HG02571 (cell line): ENCODE results near the gene RTRAF.

Experiments
- ATAC-seq: cut with Tn5 transposase; IDR thresholded peaks from one replicate; pipeline ENCODE4 v1.9.1; 2021; ENCODE audit warnings: mild to moderate bottlenecking, moderate library complexity; ENCODE audit not compliant: unreplicated experiment

RTRAF gene

GRCh38 chr14:51993285-51993920 lies 4.1 kb downstream of the RTRAF start:
- no peak for ATAC-seq

- no peak for ATAC-seq
Measured at GRCh38 chr14:51996148-51996746, 6.9 kb downstream of the RTRAF start.

GRCh38 chr14:51998348-51998747 lies 9.0 kb downstream of the RTRAF start:
- no peak for ATAC-seq

GRCh38 chr14:51999084-51999483 lies 9.7 kb downstream of the RTRAF start:
- ATAC-seq = no peak

- no peak for ATAC-seq
Measured at GRCh38 chr14:52000019-52000582, 10.8 kb downstream of the RTRAF start.

GRCh38 chr14:52000696-52001095 lies 11.3 kb downstream of the RTRAF start:
- ATAC-seq = no peak

GRCh38 chr14:52002542-52002941 lies 13.2 kb downstream of the RTRAF start:
- ATAC-seq = no peak

GRCh38 chr14:52003324-52003723 lies 14.0 kb downstream of the RTRAF start:
- no peak for ATAC-seq

- no peak for ATAC-seq
Measured at GRCh38 chr14:52005625-52006024, 16.3 kb downstream of the RTRAF start.

GRCh38 chr14:52006361-52006760 lies 17.0 kb downstream of the RTRAF start:
- ATAC-seq = no peak

GRCh38 chr14:52007211-52007610 lies 17.9 kb downstream of the RTRAF start:
- no peak for ATAC-seq

GRCh38 chr14:52007637-52008036 lies 18.3 kb downstream of the RTRAF start:
- ATAC-seq = no peak

- no peak for ATAC-seq
Measured at GRCh38 chr14:52008136-52008535, 18.8 kb downstream of the RTRAF start.

- ATAC-seq = no peak
Measured at GRCh38 chr14:52010173-52010693, 20.9 kb downstream of the RTRAF start.

- ATAC-seq = no peak
Measured at GRCh38 chr14:52011523-52011922, 22.2 kb downstream of the RTRAF start.

GRCh38 chr14:52012635-52013034 lies 23.3 kb downstream of the RTRAF start:
- no peak for ATAC-seq

- ATAC-seq = no peak
Measured at GRCh38 chr14:52013984-52014600, 24.7 kb downstream of the RTRAF start.

- ATAC-seq = no peak
Measured at GRCh38 chr14:52014601-52015267, 25.4 kb downstream of the RTRAF start.

GRCh38 chr14:52015411-52016030 lies 26.2 kb downstream of the RTRAF start:
- ATAC-seq = no peak

- ATAC-seq = no peak
Measured at GRCh38 chr14:52018252-52018651, 28.9 kb downstream of the RTRAF start.

- ATAC-seq = no peak
Measured at GRCh38 chr14:52018970-52019369, 29.6 kb downstream of the RTRAF start.
